ENCODE measurements around the gene SHC4.
"Not testable (repeated sequence)": the region's sequence is repeated elsewhere in the genome, so short reads cannot be mapped to it uniquely, and the experiment has no call there.

SHC4 gene

GRCh38 chr15:48810414-48811324, 153.1 kb downstream of the SHC4 start, which contains the start of gene CEP152:
Gene CEP152 (minus strand): TSS chr15:48811069. CDS start chr15:48805649, 5,420 bp downstream.
- H3K4me3 ChIP-seq (ENCODE audit: low read depth, low read length) = peak within 1 kb of the TSS; percentile 85
- peak; percentile 99 for DNase-seq (ENCODE audit: low read depth)

GRCh38 chr15:48806151-48806550, 157.6 kb downstream of the SHC4 start:
- no peak overlapping the region for H3K4me3 ChIP-seq (ENCODE audit: low read depth, low read length)
- DNase-seq (ENCODE audit: low read depth) = no peak

- no peak overlapping the region for H3K4me3 ChIP-seq (ENCODE audit: low read depth, low read length)
- DNase-seq (ENCODE audit: low read depth) = no peak
Measured at GRCh38 chr15:48805591-48805990, 158.1 kb downstream of the SHC4 start.

GRCh38 chr15:48803877-48804276, 159.8 kb downstream of the SHC4 start:
- DNase-seq (ENCODE audit: low read depth) = no peak
- no peak overlapping the region for H3K4me3 ChIP-seq (ENCODE audit: low read depth, low read length)

- DNase-seq (ENCODE audit: low read depth) = peak; percentile 88
- no peak overlapping the region for H3K4me3 ChIP-seq (ENCODE audit: low read depth, low read length)
Measured at GRCh38 chr15:48802867-48803266, 160.9 kb downstream of the SHC4 start.

GRCh38 chr15:48802257-48802656, 161.5 kb downstream of the SHC4 start:
- H3K4me3 ChIP-seq (ENCODE audit: low read depth, low read length) = no peak overlapping the region
- no peak for DNase-seq (ENCODE audit: low read depth)

GRCh38 chr15:48800811-48801455, 162.8 kb downstream of the SHC4 start:
- DNase-seq (ENCODE audit: low read depth) = no peak
- H3K4me3 ChIP-seq (ENCODE audit: low read depth, low read length) = no peak overlapping the region

GRCh38 chr15:48800245-48800644, 163.5 kb downstream of the SHC4 start:
- H3K4me3 ChIP-seq (ENCODE audit: low read depth, low read length) = no peak overlapping the region
- no peak for DNase-seq (ENCODE audit: low read depth)

GRCh38 chr15:48798319-48798718, 165.4 kb downstream of the SHC4 start:
- H3K4me3 ChIP-seq (ENCODE audit: low read depth, low read length) = no peak overlapping the region
- no peak for DNase-seq (ENCODE audit: low read depth)

- H3K4me3 ChIP-seq (ENCODE audit: low read depth, low read length) = no peak overlapping the region
- DNase-seq (ENCODE audit: low read depth) = peak; percentile 29
Measured at GRCh38 chr15:48796930-48797329, 166.8 kb downstream of the SHC4 start.

GRCh38 chr15:48796521-48796920, 167.2 kb downstream of the SHC4 start:
- H3K4me3 ChIP-seq (ENCODE audit: low read depth, low read length) = no peak overlapping the region
- DNase-seq (ENCODE audit: low read depth) = no peak

- DNase-seq (ENCODE audit: low read depth) = no peak
- H3K4me3 ChIP-seq (ENCODE audit: low read depth, low read length) = no peak overlapping the region
Measured at GRCh38 chr15:48795901-48796300, 167.8 kb downstream of the SHC4 start.

- no peak overlapping the region for H3K4me3 ChIP-seq (ENCODE audit: low read depth, low read length)
- DNase-seq (ENCODE audit: low read depth) = no peak
Measured at GRCh38 chr15:48794697-48795134, 169.0 kb downstream of the SHC4 start.

GRCh38 chr15:48792408-48792807, 171.3 kb downstream of the SHC4 start:
- no peak overlapping the region for H3K4me3 ChIP-seq (ENCODE audit: low read depth, low read length)
- DNase-seq (ENCODE audit: low read depth) = no peak

- not testable (repeated sequence) for DNase-seq (ENCODE audit: low read depth); H3K4me3 ChIP-seq (ENCODE audit: low read depth, low read length)
Measured at GRCh38 chr15:48790466-48791115, 173.1 kb downstream of the SHC4 start.

- no peak overlapping the region for H3K4me3 ChIP-seq (ENCODE audit: low read depth, low read length)
- no peak for DNase-seq (ENCODE audit: low read depth)
Measured at GRCh38 chr15:48785712-48786111, 178.0 kb downstream of the SHC4 start.

GRCh38 chr15:48785195-48785594, 178.5 kb downstream of the SHC4 start:
- no peak for DNase-seq (ENCODE audit: low read depth)
- H3K4me3 ChIP-seq (ENCODE audit: low read depth, low read length) = no peak overlapping the region

- H3K4me3 ChIP-seq (ENCODE audit: low read depth, low read length) = no peak overlapping the region
- no peak for DNase-seq (ENCODE audit: low read depth)
Measured at GRCh38 chr15:48784756-48785155, 179.0 kb downstream of the SHC4 start.

GRCh38 chr15:48782911-48783310, 180.8 kb downstream of the SHC4 start:
- H3K4me3 ChIP-seq (ENCODE audit: low read depth, low read length) = no peak overlapping the region
- DNase-seq (ENCODE audit: low read depth) = no peak

GRCh38 chr15:48781481-48782081, 182.1 kb downstream of the SHC4 start:
- no peak overlapping the region for H3K4me3 ChIP-seq (ENCODE audit: low read depth, low read length)
- DNase-seq (ENCODE audit: low read depth) = no peak
